ENCODE results near the gene ATP11C.

GRCh38 chrX:139759637-139760036, 173.2 kb downstream of the ATP11C start:
- TF ChIP-seq EP300 (IDR thresholded peaks at IDR 0.05) (no peak), POLR2AphosphoS5 (IDR thresholded peaks at IDR 0.05) (no peak), CTCF (IDR thresholded peaks at IDR 0.05) (no peak), POLR2A (IDR thresholded peaks at IDR 0.05) (no peak)
